ENCODE data around the gene JMJD8. TPM values are rescaled to one million over a fixed set of nuclear protein-coding genes. Genes with fewer than 3 reads are reported as not detected.

Gene JMJD8
- total RNA-seq, 1 experiment from 2014 or later, result 121 TPM

- Histone ChIP-seq H2AFZ (ENCODE audit: low read depth, low read length, poor library complexity, severe bottlenecking) (no peak overlapping the region), H3K36me3 (ENCODE audit: control insufficient read depth in 1 of 2, insufficient read depth in 2 of 2, low read length in 2 of 2) (no peaks in the 10 kb centered on the region), H3K79me2 (ENCODE audit: insufficient read depth, low read length) (peaks cover 24% of the 10 kb centered on the region; the same call in 1 of the 2 replicates), H4K20me1 (ENCODE audit: insufficient read depth) (no peaks in the 10 kb centered on the region), H3K4me1 (ENCODE audit: control insufficient read depth in 1 of 2, insufficient read depth in 2 of 2, low read length in 2 of 2) (peaks cover 11 to 56% of the 10 kb centered on the region in 2 experiments), H3K27me3 (ENCODE audit: insufficient read depth, low read length) (no peaks in the 10 kb centered on the region), H3K4me3 (replicated peaks in 1 of 2; ENCODE audit: low read depth in 1 of 2, low read length in 2 of 2) (no peak overlapping the region), H3K9ac (ENCODE audit: low read length) (no peak overlapping the region), H3K27ac (ENCODE audit: low read depth, low read length) (no peak overlapping the region), H3K4me2 (ENCODE audit: low read length) (no peak overlapping the region), H3K9me3 (ENCODE audit: control insufficient read depth in 1 of 2, insufficient read depth in 1 of 2, low read depth in 1 of 2, low read length in 2 of 2) (no peaks in the 10 kb centered on the region), H3K9me2 (ENCODE audit: insufficient read depth) (no peaks in the 10 kb centered on the region)
- POLR2A ChIA-PET, result interaction anchor here (3.0 kb wide), 1 partner anchor 10 kb away, joined by 20 read pairs; the partner anchor contains the start of gene METRN
- RAD21 ChIA-PET (ENCODE audit: low non-redundant PET in 1 of 2, low total read pairs in 2 of 2, uncharacterized antibody in 2 of 2, unreplicated experiment in 2 of 2), result interaction anchor here in 1 of 2 experiments (0.5 kb wide), 1 partner anchor 12 kb away, joined by 4 read pairs; no protein-coding TSS in a partner anchor
- TF ChIP-seq FOSL1 (IDR thresholded peaks at IDR 0.05; ENCODE audit: low read depth) (no peak), ZFX (IDR thresholded peaks at IDR 0.05) (no peak), EGR1 (IDR thresholded peaks at IDR 0.05; ENCODE audit: low read depth) (no peak), CBX3 (IDR thresholded peaks at IDR 0.05; ENCODE audit: low read depth) (no peak), ATF3 (IDR thresholded peaks at IDR 0.05) (no peak), SP1 (IDR thresholded peaks at IDR 0.05; ENCODE audit: low read depth) (no peak), TCF7L2 (IDR thresholded peaks at IDR 0.05; ENCODE audit: borderline replicate concordance, extremely low read depth, insufficient read depth, insufficient read length) (no peak), YY1 (IDR thresholded peaks at IDR 0.05; ENCODE audit: extremely low read depth, insufficient replicate concordance, low read depth, low read length) (no peak), EZH2 (IDR thresholded peaks at IDR 0.05) (no peak), ELF1 (IDR thresholded peaks at IDR 0.05; ENCODE audit: borderline replicate concordance, low read depth) (no peak), MAX (IDR thresholded peaks at IDR 0.05) (no peak), SRF (IDR thresholded peaks at IDR 0.05; ENCODE audit: low read depth) (no peak), CTCF (IDR thresholded peaks at IDR 0.05 in 2 of 3, conservative IDR thresholded peaks at IDR 0.05 in 1 of 3; ENCODE audit: borderline replicate concordance in 1 of 3, insufficient read depth in 1 of 3, low read depth in 2 of 3, low read length in 2 of 3) (no peak), RAD21 (IDR thresholded peaks at IDR 0.05; ENCODE audit: low read depth) (no peak), CEBPB (IDR thresholded peaks at IDR 0.05; ENCODE audit: low read depth) (no peak), ZNF274 (IDR thresholded peaks at IDR 0.05; ENCODE audit: low read depth, low read length) (no peak)
- BruUV-seq (replicated peaks), result no TSS peak
- CTCF ChIA-PET, result interaction anchor here (1.0 to 2.6 kb wide), 2 partner anchors 12 to 16 kb away, joined by 3 to 11 read pairs; no protein-coding TSS in a partner anchor
- ATAC-seq, result no peak
- intact Hi-C loops (cut with micrococcal nuclease), result no loop called here
- DNase-seq (ENCODE audit: low read depth, low spot score), result no peak
Measured at GRCh38 chr16:725041-725376, 40.9 kb upstream of the JMJD8 start.

Data from HCT116 (cell line).